DOHH2 (cell line): ENCODE measurements around the gene COL3A1.

ENCODE experiments used
- H3F3A ChIP-seq: fragments of 200-600 bp; sonication (generic), shearing (Covaris generic); 2 replicates; pipeline ENCODE4 v1.6.0; 2016; ENCODE audit warnings: antibody characterized with exemption, mild to moderate bottlenecking; ENCODE audit not compliant: control insufficient read depth, insufficient read depth
- H3K27ac ChIP-seq: fragments of 200-600 bp; sonication (generic); 2 replicates; pipeline ENCODE4 v1.5.1; 2014; ENCODE audit warnings: low read depth, mild to moderate bottlenecking, low read length, moderate library complexity
- H3K27me3 ChIP-seq: fragments of 200-600 bp; sonication (generic); 2 replicates; pipeline ENCODE4 v1.6.1; 2014; ENCODE audit warnings: mild to moderate bottlenecking, low read length, mixed read lengths; ENCODE audit not compliant: control insufficient read depth
- H3K36me3 ChIP-seq: fragments of 200-600 bp; sonication (generic); 2 replicates; pipeline ENCODE4 v1.6.1; 2014; ENCODE audit warnings: mild to moderate bottlenecking, low read length, moderate library complexity, mixed read lengths; ENCODE audit not compliant: control insufficient read depth
- H3K4me1 ChIP-seq: fragments of 200-600 bp; sonication (generic); 2 replicates; pipeline ENCODE4 v1.6.1; 2014; ENCODE audit warnings: mild to moderate bottlenecking, low read length, mixed read lengths; ENCODE audit not compliant: control insufficient read depth
- H3K4me2 ChIP-seq: fragments of 200-600 bp; sonication (generic); 2 replicates; pipeline ENCODE4 v1.6.0; 2014; ENCODE audit warnings: mild to moderate bottlenecking, low read length, moderate library complexity
- H3K4me3 ChIP-seq: fragments of 200-600 bp; sonication (generic); 2 replicates; pipeline ENCODE4 v1.5.1; 2014; ENCODE audit warnings: mild to moderate bottlenecking, low read length, mixed read lengths
- H3K79me2 ChIP-seq: fragments of 200-600 bp; sonication (generic); 2 replicates; pipeline ENCODE4 v1.6.1; 2014; ENCODE audit warnings: mild to moderate bottlenecking, low read length, mixed read lengths; ENCODE audit not compliant: control insufficient read depth
- H3K9me2 ChIP-seq: fragments of 200-600 bp; sonication (generic); replicated peaks from 2 replicates; pipeline ENCODE4 v1.6.1; 2014; ENCODE audit warnings: mild to moderate bottlenecking, low read length, mixed read lengths; ENCODE audit not compliant: control insufficient read depth
- H3K9me3 ChIP-seq: fragments of 200-600 bp; sonication (generic); 2 replicates; pipeline ENCODE4 v1.6.1; 2014; ENCODE audit warnings: antibody characterized with exemption, low read length, mixed read lengths; ENCODE audit not compliant: control insufficient read depth, insufficient read depth
- H4K20me1 ChIP-seq: fragments of 200-600 bp; sonication (generic); 2 replicates; pipeline ENCODE4 v1.6.0; 2014; ENCODE audit warnings: low read depth, mild to moderate bottlenecking, antibody characterized with exemption, low read length, moderate library complexity; ENCODE audit not compliant: control insufficient read depth, insufficient read depth
- CTCF ChIP-seq: fragments of 200-600 bp; sonication (generic); IDR thresholded peaks from one replicate; pipeline ENCODE4 v1.5.1; 2014; ENCODE audit warnings: antibody characterized with exemption, mild to moderate bottlenecking, low read depth, low read length; ENCODE audit not compliant: poor library complexity, severe bottlenecking
- EZH2phosphoT487 ChIP-seq: fragments of 200-600 bp; sonication (generic); IDR thresholded peaks from 2 replicates; pipeline ENCODE4 v1.6.1; 2017; ENCODE audit warnings: borderline replicate concordance, mild to moderate bottlenecking, antibody characterized with exemption, low read length, moderate library complexity, mixed read lengths

COL3A1 gene

GRCh38 chr2:188937228-188938220 lies 36.6 kb upstream of the COL3A1 start:
- H3K27me3 ChIP-seq: no peaks in the 10 kb centered on the region
- no peaks in the 10 kb centered on the region for H3K79me2 ChIP-seq
- no peaks in the 10 kb centered on the region for H3K36me3 ChIP-seq
- TF ChIP-seq CTCF (no peak), EZH2phosphoT487 (no peak)
- no peaks in the 10 kb centered on the region for H3K9me2 ChIP-seq
- H3F3A ChIP-seq: no peaks in the 10 kb centered on the region
- no peak overlapping the region for H3K4me3 ChIP-seq
- H3K9me3 ChIP-seq: no peaks in the 10 kb centered on the region
- H3K4me1 ChIP-seq: no peaks in the 10 kb centered on the region
- H4K20me1 ChIP-seq: no peaks in the 10 kb centered on the region
- no peak overlapping the region for H3K4me2 ChIP-seq
- no peak overlapping the region for H3K27ac ChIP-seq

GRCh38 chr2:188940171-188940570 lies 34.0 kb upstream of the COL3A1 start:
- Histone ChIP-seq H3K4me2 (no peak overlapping the region), H3K9me2 (no peaks in the 10 kb centered on the region), H3K36me3 (no peaks in the 10 kb centered on the region), H3K27me3 (no peaks in the 10 kb centered on the region), H3K4me3 (no peak overlapping the region), H3K4me1 (no peaks in the 10 kb centered on the region), H3F3A (no peaks in the 10 kb centered on the region), H3K79me2 (no peaks in the 10 kb centered on the region), H3K9me3 (no peaks in the 10 kb centered on the region), H3K27ac (no peak overlapping the region), H4K20me1 (no peaks in the 10 kb centered on the region)
- TF ChIP-seq EZH2phosphoT487 (no peak), CTCF (no peak)

GRCh38 chr2:188944442-188944841 lies 29.7 kb upstream of the COL3A1 start:
- Histone ChIP-seq H3K27ac (no peak overlapping the region), H3K4me3 (no peak overlapping the region), H3K79me2 (no peaks in the 10 kb centered on the region), H3K9me2 (no peaks in the 10 kb centered on the region), H3K9me3 (no peaks in the 10 kb centered on the region), H4K20me1 (no peaks in the 10 kb centered on the region), H3K4me1 (no peaks in the 10 kb centered on the region), H3K4me2 (no peak overlapping the region), H3K27me3 (no peaks in the 10 kb centered on the region), H3K36me3 (no peaks in the 10 kb centered on the region), H3F3A (no peaks in the 10 kb centered on the region)
- no peak for TF ChIP-seq CTCF
- no peak for TF ChIP-seq EZH2phosphoT487
